ENCODE data around the gene SLC17A5.
"Not testable (repeated sequence)": the region's sequence is repeated elsewhere in the genome, so short reads cannot be mapped to it uniquely, and the experiment has no call there.

SLC17A5 gene

DNA sequence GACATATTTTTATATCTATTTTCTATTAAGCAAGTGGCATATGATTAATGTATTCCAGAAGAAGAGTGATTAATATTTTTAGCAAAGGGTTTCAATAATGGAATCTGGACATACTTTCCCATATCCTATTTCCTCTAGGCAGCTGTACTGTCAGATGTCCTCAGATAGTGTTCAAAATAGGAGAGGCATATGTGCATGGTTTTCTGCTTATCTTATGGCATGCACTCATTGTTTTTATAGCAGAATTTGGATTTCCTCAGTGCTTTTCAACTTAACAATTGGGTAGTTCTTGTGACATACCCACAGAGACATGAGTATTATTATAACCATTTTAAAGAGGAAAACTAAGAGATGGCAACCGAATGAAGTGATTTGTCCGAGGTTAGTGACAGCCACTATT, 12.6 kb upstream of the SLC17A5 start:
- no peak for DNase-seq (ENCODE audit: low spot score)

DNA sequence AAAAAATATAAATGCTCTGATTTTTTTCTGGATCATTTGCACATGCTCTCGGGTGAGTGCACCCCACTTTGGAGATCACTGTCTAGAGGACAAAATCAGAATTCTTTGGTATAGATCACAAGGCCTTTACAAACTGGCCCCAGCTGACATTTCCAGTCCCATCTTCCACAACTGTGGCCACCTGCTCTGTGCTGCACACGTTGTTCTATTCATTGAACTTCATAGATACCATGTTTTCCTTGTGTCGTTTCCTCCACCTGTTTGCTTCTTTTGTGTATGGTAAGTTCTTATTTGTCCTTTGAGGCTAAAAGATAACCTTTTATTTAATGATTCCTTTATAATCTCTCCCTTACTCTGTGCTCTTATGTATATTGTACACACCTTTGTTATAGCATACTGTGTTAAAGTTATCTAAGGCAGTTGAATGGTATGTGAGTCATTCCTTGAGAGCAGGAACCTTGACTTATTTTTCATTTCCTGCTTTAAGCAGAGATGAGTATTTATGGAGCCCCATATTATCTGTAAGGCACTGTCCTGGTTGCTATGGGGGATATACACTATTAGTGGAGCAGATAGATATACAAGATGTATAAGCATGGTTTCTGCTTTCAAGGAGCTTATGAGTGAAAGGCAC, 12.0 kb upstream of the SLC17A5 start:
- no peak for DNase-seq (ENCODE audit: low spot score)

DNA sequence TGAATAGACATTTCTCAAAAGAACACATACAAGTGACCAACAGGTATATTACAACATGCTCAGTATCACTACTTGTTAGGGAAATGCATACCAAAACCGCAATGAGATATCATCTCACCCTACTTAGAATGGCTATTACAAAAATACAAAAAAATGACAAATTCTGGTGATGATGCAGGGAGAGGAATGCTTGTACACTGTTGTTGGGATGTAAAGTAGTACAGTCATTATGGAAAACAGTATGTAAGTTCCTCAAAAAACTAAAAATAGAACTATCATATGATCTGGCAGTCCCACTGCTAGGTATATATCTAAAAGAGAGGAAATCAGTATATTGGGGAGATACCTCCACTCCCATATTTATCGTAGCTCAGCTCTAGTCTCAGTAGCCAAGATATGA, 10.9 kb upstream of the SLC17A5 start:
- DNase-seq (ENCODE audit: low spot score) = no peak

DNA sequence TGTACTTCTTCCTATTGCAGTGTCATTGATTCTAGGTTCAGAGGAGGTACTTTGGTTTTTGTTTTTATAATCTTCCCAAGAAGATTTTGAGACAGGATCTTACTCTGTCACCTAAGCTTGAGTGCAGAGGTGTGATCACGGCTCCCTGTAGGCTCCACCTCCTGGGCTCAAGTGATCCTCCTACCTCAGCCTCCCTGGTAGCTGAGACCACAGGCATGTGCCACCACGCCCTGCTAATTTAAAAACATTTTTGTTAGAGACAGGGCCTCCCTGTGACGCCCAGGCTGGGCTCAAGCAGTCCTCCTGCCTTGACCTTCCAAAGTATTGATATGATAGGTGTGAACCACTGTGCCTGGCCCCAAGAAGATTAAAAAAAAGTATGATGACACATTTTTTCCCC, 3.4 kb upstream of the SLC17A5 start:
- no peak for DNase-seq (ENCODE audit: low spot score)

DNA sequence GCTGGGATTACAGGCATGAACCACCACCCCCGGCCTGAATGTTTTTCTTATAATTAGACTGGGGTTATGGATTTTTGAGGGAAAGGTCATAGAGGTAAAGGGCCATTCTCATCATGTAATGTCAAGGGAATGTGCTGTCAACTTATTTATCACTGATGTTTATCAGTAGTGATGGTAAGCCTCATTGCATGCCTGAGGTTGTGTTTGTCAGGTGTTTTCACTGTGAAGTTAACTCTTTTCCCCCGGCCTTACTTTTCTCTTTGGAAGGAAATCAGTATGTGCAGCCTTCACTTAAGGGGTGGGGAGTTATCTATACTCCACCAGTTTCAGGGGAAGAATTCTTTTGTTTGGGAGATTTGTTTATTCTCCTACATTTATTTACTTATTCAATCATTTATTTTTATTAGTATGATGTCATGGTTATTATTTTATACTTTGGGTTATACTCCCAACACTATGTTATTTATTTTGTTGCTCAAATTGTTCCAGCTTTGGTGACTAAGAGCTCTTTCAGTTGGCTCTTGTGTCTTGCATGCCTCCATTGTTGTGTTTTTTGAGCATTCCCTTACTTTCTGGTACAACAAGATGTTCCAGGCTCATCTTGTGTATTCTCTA, 2.8 kb upstream of the SLC17A5 start:
- DNase-seq (ENCODE audit: low spot score) = no peak

DNA sequence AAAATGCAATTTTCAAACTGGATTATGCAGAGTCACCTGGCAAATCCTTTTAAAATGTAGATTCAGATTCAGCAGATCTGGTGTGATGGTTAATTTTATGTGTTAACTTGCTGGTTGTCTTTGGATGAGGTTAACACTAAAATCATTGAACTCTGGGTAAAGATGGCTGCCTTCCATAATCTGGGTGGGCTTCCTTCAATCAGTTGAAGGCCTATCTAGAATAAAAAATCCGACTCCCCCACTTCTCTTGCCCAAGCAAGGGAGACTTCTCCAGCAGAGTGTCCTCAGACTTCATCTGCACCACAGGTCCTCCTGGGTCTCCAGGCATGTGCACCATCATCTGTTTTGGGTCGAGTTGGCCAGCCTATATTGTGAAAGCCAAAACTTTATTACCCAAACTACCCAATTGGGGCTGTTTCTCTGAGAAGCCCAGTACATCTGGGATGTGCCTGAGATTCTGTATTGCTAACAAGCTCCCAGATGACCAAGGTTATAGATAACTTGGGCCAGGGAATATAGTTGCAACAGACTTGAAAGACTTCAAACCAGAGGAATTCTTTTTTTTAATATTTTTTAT, 1.6 kb upstream of the SLC17A5 start:
- DNase-seq (ENCODE audit: low spot score) = no peak

DNA sequence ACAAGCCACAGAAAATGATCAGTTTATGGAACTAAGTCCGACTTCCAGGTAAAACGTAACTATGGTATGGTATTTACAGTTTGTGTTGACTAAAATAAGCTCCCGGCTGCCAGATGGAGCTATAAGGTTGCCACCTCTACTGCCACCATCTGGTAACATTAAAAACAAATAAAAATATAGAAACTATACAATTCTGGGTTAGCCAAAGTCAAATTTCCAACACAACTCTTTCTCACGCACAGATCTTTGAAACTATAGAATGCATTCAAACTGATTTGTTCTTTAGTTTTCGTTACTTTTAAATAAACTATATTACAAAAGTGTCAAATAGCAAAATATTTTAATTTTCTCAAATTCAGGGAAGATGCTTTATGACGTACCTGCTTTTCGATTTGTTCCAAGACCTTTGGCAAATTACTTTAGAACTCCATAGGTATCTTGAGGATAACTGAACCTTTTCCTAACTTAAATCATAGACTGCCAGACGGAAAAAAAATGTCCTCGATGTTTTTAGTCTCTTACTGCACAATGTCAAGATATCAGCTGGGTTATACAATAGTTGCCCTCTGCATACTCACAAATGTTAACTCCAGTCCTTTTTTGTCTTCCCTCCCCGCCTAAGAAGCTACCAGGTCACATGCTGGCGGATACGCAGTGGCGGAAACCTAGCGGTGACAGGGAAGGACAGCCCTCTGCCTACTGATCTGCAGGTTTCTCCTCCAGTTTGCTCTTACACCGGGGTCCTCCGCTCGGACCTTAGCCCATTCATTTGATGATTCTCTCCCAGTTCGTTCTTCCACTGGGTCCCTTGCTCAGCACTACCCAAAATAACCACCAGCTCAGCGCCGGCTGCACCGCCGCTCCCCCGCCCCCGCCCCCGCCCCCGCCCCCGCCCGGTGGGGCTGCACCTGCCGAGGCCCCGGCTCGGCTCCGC, 888 bp downstream of the SLC17A5 start:
- peak; percentile 75 for DNase-seq (ENCODE audit: low spot score)

DNA sequence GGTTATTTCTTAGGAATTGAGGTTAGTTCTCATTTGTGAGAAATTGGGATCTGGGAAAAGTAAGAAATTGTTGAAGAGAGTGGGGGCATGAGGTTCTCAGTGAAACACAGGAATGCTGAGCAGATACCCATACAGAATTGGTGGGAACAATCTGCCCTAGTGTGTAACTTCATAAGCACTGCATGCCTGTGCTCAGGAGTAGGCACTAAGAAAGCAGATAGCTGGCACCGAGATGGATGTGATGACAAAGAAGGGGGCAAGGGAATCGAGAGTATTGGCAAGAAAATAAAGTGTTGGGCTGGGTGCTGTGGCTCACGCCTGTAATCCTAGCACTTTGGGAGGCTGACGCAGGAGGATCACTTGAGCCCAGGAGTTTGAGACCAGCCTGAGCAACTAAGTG, 4.0 kb downstream of the SLC17A5 start:
- DNase-seq (ENCODE audit: low spot score) = no peak

DNA sequence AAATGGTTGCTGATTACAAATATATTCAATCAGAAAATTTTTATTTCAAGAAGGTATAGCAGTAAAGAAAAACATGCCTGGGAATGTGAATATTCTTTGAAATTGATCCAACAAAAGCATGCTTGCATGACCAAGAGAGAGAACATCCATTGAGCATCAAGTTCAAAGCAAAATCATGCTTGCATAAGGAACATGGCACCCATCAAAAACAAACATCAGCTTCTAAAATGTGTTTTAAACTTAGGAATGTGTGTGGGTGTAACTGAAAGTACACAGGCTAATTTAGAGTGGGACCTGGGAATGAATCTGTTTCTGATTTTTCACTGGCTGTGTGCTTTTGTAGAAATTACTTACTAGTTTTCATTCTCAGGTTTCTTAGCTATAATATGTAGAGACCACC, 5.6 kb downstream of the SLC17A5 start:
- no peak for DNase-seq (ENCODE audit: low spot score)

DNA sequence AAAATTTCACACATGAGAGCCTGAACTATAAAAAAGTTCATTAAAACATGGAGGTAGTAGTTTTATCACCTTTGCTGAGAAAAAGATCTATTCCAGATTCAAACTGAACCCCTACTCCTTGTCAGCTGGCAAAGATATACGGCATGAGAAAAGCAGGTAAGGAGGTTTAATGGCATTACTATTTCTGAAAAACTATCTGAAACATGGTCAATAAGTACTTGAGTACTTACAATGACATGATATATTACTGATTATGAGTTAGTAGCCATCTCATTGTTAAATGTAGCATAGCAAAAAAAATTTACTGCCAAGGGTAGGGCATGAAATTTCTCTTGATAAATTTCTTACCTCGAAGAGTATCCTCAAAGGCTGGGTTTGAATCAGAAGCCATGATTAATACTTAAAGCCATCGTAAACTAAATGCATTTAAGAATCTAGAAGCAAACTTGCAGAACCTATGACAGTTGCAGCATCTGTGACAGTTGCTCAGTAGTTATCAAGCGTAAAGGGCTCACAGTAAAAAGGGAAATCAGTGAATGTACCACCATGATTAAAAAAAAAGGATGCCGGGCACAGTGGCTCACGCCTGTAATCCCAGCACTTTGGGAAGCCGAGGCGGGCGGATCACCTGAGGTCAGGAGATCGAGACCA, 8.7 kb downstream of the SLC17A5 start:
- no peak for DNase-seq (ENCODE audit: low spot score)

DNA sequence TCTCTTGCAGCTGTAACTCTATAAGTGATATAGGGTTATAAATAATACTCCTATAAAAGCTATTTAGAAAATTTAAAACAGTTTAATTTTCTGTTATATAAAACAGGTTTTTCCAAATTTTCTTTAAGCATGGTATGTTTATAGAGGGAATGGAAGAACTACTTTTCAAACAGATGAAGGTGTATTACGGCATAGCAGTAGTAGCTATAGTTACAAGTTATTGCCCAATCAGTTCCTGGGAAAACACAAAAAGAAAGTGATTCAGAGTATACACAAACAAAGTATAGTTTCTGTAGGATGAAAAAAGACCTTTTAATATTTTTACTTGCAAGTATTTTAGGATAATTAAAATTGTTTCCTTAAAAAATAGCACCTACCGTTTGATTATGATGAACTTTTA, 9.8 kb downstream of the SLC17A5 start:
- no peak for DNase-seq (ENCODE audit: low spot score)

DNA sequence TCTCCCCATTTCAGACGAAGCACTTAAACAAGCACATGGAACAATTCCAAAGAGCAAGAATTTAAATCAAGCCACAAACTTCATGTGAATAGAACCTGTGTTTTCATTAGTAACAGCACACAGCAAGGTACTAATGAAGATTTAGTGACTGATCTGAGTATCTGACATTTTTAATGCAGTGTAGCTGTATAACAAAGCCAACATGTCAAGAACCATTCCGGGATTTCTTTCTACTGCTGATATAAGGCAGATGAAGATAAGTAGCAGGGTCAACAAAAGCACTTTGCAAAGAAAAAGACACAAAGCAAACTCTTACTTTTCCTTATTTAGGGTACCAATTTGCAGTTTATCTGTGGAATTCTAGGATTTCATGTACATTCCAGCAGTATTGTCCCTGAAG, 11.3 kb downstream of the SLC17A5 start:
- DNase-seq (ENCODE audit: low spot score) = no peak

DNA sequence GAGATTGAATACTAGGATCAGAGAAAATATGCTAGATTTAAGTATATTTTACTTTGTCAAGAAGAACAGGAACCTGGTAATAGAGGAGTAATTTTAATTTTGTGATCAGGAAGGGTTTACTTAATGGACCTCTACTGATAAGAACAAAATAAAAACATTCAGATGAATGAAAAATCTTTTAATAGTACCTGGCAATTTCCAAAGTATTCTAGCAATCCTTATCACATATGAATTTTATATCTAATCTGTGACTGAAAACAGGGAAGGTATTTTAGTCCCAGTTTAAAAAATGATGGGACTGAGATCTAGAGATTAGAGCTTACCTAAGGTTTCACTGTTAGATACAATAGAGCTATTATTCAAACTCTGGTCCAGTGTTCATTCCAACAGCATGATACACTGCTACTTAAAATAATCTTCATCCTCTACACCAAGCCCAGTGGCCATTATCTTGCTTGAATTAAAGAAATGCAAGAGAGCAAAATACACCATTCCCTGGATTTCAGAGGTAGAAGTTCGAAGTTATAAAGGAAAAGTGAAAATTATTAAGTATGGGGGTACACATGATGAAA, 13.5 kb downstream of the SLC17A5 start:
- no peak for DNase-seq (ENCODE audit: low spot score)

DNA sequence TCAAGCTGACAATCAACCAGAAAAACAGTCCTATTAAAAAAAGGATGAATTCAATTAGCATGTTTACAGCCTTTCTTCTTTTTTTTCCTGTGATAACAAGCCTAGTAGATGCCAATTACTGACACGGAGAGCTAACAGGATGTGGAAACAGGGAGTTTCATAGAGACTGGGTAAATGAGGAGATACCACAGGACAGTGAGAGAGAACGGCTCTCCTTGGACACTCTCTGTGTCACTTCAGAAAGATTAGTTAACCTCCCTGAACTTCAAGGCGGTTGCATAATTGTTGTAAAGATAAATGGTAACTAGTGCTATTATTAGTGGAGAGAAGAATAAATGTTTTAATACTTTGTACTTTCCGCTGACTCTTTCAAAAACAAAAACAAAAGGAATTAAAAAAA, 14.8 kb downstream of the SLC17A5 start:
- no peak for DNase-seq (ENCODE audit: low spot score)

DNA sequence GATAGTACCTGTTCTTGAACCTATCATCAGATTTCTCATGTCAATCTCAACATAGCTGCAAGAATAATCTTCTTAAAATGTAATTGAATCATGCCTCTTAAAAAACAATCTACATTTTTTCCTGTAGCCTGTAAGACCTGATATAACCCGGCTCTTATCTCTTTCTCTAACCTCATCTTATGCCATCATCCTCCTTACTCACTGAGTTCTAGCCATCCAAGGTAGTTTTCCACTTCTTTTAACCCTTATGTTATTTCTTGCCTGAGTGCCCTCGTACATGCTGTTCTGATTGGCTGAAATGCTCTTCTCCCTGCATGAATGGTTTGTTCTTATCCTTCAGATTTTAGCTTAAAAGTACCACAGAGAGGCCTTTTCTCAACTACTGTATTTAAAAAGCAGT, 16.4 kb downstream of the SLC17A5 start:
- no peak for DNase-seq (ENCODE audit: low spot score)

DNA sequence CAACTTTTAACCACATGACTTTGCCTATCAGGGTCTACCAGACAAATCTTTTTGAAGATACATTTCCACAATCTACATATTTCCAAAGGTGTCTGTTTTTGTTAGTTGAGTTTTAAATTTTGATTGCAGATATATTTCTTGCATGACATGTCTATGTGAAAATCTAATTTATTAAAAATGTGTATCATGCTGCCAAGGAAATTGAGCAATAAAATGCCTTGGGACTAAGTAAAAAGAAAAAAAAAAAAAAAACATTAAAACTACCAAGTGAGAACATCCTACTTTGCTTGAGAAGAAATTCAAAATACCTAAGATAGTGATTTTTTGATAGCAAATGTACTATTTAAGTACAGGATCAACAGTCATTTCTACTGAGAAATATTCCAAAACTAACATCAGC, 17.7 kb downstream of the SLC17A5 start:
- DNase-seq (ENCODE audit: low spot score) = no peak

DNA sequence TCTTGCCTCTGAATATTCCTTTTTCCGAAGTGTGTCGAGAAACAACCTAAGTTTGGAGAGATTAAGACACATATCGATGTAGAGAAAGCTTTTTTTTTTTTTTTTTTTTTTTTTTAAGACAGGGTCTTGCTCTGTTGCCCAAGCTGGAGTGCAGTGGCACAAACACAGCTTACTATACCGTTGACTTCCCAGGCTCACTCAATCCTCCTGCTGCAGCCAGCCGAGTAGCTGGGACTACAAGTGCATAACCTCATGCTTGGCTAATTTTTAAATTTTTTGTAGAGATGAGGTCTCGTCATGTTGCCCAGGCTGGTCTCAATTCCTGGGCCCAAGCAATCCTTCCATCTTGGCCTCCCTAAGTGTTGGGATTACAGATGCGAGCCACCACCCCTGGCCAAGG, 21.4 kb downstream of the SLC17A5 start:
- no peak for DNase-seq (ENCODE audit: low spot score)

DNA sequence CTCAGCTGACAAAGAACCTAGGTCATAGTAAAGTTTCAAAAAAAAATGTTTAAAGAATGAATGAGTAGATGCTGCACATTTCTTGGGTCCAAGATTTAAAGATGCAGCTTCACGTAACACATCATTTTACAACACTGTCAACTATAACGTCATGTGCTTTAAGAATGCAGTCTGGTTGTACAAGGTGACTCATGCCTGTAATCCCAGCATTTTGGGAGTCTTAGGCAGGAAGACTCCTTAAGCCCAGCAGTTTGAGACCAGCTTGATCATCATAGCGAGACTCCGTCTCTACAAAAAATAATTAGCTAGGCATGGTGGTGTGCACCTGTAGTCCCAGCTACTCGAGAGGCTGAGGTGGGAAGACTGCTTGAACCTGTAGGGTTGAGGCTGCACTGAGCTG, 21.9 kb downstream of the SLC17A5 start:
- no peak for DNase-seq (ENCODE audit: low spot score)

DNA sequence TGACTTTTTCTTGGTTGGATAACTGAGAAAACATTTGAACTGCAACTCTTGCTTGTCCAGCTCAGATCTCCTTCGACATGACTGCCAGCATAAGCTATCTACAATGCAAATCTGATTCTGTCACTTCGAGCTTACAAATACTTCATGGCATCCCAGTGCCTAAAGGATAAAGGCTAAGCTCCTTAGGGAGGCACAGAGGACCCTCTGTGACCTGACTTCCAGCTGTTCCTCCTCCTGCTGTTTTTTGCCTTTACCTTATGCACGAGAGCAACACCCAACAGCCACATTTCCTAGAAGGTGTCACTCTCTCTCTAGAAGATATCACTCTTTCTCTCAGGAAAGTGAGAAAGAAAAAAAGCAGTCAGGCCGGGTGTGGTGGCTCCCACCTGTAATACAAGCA, 23.4 kb downstream of the SLC17A5 start:
- no peak for DNase-seq (ENCODE audit: low spot score)

DNA sequence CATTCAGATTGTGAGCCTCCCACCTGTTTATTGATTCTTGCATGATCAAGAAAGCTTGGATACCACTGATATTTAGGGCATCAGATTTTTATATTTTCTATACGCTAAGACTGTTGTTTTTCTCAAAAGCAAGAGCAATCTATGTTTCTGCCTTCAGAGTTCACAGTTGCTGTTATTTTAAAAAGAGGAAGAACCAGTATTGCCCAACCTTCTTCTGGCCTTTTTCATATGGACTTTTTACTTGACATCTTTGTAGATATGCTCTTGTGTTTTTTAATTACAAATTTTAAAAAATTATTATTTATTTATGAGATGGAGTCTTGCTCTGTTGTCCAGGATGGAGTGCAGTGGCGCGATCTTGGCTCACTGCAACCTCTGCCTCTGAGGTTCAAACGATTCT, 28.9 kb downstream of the SLC17A5 start:
- no peak for DNase-seq (ENCODE audit: low spot score)

DNA sequence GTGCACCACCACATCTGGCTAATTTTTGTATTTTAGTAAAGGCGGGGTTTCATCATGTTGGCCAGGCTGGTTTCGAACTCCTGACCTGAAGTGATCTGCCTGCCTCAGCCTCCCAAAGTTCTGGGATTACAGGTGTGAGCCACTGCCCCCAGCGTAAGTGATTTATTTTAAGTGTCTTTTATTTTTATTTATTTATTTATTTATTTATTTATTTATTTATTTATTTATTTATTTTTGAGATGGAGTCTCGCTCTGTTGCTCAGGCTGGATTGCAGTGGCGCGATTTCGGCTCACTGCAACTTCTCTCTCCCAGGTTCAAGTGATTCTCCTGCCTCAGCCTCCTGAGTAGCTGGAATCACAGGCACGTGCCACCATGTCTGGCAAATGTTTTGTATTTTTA, 30.3 kb downstream of the SLC17A5 start:
- DNase-seq (ENCODE audit: low spot score) = not testable (repeated sequence)

DNA sequence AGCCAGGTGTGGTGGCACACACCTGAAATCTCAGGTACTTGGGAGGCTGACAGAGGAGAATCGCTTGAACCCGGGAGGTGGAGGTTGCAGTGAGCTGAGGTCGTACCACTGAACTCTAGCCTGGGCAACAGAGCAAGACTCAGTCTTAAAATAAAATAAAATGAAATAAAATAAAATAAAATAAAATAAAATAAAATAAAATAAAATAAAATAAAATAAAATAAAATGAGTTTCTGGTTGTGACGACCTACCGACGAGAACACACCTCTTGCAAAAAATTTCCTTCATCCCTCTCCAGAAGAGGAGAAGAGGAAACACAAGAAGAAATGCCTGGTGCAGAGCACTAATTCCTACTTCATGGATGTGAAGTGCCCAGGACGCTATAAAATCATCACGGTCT, 35.7 kb downstream of the SLC17A5 start:
- not testable (repeated sequence) for DNase-seq (ENCODE audit: low spot score)
